ENCODE results near the gene ANKRD1.

The ANKRD1 gene

DNA sequence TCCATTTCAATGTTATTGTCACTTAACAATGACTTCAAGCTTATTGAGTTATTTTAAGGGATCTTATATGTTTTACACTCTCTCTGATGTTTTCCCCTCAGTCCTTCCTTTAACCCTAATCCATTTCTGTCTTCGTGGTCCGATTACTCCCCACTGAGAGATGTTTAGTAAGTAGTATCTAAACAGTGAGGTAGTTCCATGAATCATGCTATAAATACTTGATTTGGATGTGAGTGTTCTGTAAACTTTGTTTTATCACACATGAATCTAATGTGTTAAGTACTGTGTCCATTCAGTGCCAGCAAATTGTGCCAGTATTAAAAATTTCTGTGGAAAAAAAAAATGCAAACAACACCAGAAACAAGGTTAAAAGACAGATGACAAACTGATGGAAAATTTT, 30.5 kb downstream of the ANKRD1 start:
- no peak for DNase-seq (ENCODE audit: low spot score)
- in situ Hi-C loops (cut with MboI; ENCODE audit: low pct_unique_long_range_greater_than_20kb, low sequenced_read_pairs, unreplicated experiment): no loop called here
- TF ChIP-seq, protein P1, sequence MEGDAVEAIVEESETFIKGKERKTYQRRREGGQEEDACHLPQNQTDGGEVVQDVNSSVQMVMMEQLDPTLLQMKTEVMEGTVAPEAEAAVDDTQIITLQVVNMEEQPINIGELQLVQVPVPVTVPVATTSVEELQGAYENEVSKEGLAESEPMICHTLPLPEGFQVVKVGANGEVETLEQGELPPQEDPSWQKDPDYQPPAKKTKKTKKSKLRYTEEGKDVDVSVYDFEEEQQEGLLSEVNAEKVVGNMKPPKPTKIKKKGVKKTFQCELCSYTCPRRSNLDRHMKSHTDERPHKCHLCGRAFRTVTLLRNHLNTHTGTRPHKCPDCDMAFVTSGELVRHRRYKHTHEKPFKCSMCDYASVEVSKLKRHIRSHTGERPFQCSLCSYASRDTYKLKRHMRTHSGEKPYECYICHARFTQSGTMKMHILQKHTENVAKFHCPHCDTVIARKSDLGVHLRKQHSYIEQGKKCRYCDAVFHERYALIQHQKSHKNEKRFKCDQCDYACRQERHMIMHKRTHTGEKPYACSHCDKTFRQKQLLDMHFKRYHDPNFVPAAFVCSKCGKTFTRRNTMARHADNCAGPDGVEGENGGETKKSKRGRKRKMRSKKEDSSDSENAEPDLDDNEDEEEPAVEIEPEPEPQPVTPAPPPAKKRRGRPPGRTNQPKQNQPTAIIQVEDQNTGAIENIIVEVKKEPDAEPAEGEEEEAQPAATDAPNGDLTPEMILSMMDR (IDR thresholded peaks at IDR 0.05; ENCODE audit: extremely low read depth, insufficient read depth, missing control alignments): no peak

DNA sequence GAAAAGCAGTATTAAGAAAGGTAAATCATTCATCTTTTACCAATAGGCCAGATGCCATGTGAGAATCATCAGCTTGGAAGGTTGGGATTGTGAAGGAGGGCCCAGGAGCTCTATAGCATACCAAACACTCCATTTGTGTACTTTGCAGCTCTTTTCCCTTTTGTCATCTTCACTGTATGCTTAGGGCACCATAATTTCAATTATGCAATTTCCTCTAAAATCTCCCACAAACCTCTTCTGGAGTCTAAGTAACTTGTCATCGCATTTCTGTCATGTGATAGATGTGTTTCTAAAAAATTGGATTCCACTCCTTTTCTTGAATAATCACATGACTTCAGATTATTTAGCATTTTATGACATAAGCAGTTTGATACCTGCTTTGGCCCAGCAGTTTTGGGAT, 31.3 kb downstream of the ANKRD1 start:
- DNase-seq (ENCODE audit: low spot score): no peak
- TF ChIP-seq, protein P1 (IDR thresholded peaks at IDR 0.05; ENCODE audit: extremely low read depth, insufficient read depth, missing control alignments): no peak
- in situ Hi-C loops (cut with MboI; ENCODE audit: low pct_unique_long_range_greater_than_20kb, low sequenced_read_pairs, unreplicated experiment): no loop called here

DNA sequence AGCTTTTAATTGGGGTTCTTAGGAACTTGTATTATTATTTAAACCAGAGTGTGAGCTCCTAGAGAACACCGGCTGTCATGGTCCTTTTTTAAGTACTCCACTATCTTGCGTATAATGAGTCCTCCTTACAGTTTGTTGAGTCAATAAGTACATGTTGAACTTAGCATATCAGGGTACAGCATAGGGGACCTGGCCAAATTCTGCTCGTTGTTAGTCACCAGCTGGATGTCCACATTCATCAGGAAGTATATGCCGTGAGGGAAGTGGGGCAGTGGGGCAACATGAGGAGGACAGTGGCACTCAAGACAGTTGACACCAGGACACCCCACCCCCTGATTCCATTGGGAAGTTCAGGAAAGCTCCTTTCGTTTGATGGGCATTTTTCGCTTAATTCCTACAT, 32.5 kb downstream of the ANKRD1 start:
- TF ChIP-seq, protein P1 (IDR thresholded peaks at IDR 0.05; ENCODE audit: extremely low read depth, insufficient read depth, missing control alignments): no peak
- no peak for DNase-seq (ENCODE audit: low spot score)
- in situ Hi-C loops (cut with MboI; ENCODE audit: low pct_unique_long_range_greater_than_20kb, low sequenced_read_pairs, unreplicated experiment): no loop called here

DNA sequence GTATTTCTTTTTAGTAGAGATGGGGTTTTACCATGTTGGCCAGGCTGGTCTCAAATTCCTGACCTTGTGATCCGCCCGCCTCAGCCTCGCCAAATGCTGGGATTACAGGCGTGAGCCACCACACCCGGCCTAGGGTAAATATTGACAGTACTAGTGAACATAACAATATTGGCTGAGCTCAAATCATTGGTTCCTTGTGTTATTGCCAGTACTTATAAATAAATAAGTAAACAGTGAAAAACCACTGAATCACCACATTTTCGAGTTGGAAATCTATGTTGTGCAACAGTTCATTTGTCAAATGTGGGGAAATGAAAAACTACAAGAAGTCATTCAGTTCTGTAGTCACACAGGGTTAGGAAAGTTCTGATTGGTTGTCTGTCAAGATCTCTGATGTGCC, 33.3 kb downstream of the ANKRD1 start:
- in situ Hi-C loops (cut with MboI; ENCODE audit: low pct_unique_long_range_greater_than_20kb, low sequenced_read_pairs, unreplicated experiment): no loop called here
- DNase-seq (ENCODE audit: low spot score): no peak
- TF ChIP-seq, protein P1 (IDR thresholded peaks at IDR 0.05; ENCODE audit: extremely low read depth, insufficient read depth, missing control alignments): no peak

DNA sequence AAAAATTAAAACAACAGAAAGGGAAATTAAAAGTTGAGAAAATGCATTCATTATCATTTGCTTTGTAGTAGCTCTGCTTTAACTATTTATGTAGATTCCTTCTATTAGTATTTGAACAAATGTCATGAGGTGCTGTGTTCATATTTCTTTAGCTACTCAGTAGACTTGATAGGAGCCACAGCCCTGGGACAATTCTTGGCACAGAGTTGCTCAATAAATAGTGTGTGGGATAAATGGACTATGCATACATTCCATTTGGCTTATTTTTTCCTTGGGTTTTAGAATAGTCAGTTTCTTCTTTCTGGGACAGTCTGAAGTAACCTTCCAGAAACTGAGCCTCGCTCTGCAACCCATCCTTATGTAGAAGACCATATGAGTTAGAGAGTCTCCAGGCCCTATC, 35.7 kb downstream of the ANKRD1 start:
- in situ Hi-C loops (cut with MboI; ENCODE audit: low pct_unique_long_range_greater_than_20kb, low sequenced_read_pairs, unreplicated experiment): no loop called here
- DNase-seq (ENCODE audit: low spot score): no peak
- TF ChIP-seq, protein P1 (IDR thresholded peaks at IDR 0.05; ENCODE audit: extremely low read depth, insufficient read depth, missing control alignments): no peak

DNA sequence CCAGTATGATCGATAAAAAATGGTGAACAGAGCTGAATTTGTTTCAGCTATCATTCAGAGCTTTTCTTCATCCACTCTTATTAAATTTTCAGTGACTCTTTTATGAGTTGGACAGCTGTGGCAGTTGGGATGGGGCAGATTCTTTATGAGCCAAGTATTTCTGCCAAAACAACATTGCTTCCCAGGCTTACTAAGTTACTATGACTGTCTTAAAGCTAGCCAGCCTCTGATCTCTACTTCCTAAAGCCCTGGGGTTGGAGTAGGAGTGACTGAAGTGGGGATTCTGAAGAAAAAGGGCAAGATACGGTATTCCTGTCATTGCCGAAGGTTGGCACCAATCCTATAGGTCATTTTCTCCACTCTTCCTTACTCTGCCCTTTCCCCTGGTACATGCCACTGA, 36.5 kb downstream of the ANKRD1 start:
- in situ Hi-C loops (cut with MboI; ENCODE audit: low pct_unique_long_range_greater_than_20kb, low sequenced_read_pairs, unreplicated experiment): no loop called here
- DNase-seq (ENCODE audit: low spot score): no peak
- TF ChIP-seq, protein P1 (IDR thresholded peaks at IDR 0.05; ENCODE audit: extremely low read depth, insufficient read depth, missing control alignments): no peak
